ENCODE measurements around the gene FPGS.
A peak's percentile ranks its signal among the peaks of the same experiment; 100 is the strongest.
"Not testable (repeated sequence)": the region's sequence is repeated elsewhere in the genome, so short reads cannot be mapped to it uniquely, and the experiment has no call there.

FPGS gene, protein sequence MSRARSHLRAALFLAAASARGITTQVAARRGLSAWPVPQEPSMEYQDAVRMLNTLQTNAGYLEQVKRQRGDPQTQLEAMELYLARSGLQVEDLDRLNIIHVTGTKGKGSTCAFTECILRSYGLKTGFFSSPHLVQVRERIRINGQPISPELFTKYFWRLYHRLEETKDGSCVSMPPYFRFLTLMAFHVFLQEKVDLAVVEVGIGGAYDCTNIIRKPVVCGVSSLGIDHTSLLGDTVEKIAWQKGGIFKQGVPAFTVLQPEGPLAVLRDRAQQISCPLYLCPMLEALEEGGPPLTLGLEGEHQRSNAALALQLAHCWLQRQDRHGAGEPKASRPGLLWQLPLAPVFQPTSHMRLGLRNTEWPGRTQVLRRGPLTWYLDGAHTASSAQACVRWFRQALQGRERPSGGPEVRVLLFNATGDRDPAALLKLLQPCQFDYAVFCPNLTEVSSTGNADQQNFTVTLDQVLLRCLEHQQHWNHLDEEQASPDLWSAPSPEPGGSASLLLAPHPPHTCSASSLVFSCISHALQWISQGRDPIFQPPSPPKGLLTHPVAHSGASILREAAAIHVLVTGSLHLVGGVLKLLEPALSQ

DNA sequence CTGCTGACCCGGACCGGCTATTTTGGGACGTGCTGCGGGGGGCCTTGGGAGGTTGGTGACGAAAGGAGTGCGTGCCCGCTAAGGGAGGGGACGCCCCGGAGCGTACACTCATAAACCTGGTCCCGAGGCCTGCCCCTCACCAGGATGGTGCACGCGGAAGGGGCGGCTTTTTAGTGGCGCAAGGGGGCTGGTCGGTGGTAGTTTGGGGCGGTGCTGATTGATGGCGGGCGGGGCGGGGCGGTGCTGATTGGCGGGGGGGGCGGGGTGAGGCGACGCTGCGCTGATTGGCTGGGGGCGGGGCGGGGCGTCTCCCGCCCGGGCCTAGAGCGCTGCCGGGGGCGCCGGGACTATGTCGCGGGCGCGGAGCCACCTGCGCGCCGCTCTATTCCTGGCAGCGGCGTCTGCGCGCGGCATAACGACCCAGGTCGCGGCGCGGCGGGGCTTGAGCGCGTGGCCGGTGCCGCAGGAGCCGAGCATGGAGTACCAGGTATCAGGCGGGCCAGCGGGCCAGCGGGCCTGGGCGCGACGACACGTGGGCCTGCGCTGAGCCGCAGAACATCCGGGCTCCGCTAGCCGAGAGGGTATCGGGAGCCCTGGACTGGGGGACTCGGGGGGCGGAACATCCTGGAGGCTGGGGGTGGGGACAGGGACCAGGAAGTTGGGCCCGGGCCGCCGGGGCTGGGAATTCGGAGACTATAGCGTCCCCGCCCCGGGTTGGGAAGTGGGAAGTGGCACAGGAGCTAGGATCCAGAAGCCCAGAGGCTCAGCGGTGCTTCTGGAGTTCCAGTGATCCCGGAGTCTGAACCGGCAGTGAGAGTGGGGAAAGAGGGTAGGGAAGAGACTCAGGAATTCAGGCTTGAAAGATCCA lies at the start of gene FPGS:
Gene FPGS (plus strand): TSS at position 307 of the 868 bp plus-strand sequence. CDS start 43 bp downstream, at position 350.
- peak; percentile 48 for DNase-seq

DNA sequence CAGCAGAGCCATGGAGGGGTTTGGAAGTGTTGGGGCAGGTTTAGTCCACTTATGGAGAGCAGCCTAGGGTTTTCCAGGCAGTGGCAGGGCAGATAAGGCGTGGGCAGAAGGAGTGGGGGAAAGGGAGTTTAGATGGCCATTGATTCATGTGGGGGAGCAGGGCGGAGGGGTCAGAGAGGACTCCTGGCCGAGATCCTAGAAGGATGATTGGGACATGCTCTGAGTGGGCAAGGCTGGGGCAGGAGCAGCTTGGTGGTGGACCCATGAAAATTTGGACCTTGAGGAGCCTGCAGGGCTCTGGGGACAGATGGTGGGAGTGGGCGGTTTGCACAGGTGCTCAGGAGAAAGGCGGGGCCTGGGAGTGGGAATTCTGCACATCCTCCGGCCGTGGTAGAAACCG lies 49.5 kb upstream of the FPGS start:
- no peak for DNase-seq

DNA sequence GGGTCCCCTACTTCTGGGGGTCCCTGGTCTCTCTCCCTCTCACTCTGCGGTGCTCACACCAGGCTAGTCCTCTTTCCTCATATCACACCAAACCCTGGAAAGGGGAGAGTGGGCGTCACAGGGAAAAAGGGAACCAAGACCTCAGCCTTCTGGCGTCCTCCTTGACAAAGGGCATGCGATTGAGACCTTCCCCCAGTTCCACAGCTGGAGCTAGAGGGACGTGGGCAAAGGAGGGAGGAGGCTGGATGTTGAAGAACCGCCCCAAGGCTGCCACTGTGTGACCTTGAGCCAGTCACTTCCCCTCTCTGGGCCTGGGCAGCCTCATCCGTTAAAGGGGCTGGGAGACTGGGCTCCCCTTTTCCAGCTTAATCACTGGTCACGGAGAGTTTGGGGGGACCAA lies 49.1 kb upstream of the FPGS start:
- DNase-seq = no peak

DNA sequence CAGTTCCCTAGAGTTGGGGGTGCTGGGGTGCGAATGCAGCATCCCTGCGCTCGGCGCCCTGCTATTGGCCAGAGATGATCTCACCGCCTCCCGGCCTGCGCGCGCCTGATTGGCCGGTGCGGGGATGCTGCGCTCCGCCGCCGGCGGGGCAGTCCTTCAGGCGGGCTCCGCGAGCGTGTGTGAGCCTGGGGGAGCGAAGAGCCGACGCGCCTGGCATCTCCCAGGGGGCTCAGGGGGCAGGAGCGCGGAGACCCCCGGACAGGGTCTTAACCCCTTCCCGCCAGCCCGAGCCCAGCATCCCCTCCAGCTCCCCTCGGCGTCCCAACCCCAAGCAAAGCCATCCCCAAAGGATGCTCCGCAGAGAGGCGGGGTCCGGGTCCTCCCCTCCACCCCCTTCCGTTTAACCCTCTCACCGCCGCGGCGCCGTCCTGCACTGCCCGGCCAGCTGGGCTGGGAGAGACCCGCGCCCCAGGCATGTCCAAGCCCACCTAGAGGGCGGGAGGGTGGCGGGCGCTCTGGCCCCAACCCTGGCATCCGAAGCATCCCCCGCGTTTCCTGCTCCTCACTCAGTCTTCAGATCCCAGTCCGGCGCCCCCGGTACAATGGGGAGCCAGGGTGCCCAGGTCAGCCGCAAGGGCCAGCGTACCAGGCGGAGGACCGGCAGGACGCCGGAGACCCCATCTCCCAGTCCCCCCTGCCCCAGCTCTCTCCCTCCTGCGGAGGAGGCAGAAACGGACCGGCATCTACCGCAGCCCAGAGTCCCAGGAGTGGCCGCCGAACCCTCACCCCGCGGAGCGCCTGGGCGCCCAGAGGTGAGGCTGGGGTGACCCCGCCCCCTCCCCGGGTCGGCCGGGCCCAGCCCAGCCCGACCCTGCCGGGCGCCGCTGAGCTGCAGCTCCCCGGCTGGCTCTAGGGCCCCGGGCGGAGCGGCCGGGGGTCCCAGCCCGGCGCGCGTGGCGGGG lies 48.3 kb upstream of the FPGS start:
- DNase-seq = no peak

DNA sequence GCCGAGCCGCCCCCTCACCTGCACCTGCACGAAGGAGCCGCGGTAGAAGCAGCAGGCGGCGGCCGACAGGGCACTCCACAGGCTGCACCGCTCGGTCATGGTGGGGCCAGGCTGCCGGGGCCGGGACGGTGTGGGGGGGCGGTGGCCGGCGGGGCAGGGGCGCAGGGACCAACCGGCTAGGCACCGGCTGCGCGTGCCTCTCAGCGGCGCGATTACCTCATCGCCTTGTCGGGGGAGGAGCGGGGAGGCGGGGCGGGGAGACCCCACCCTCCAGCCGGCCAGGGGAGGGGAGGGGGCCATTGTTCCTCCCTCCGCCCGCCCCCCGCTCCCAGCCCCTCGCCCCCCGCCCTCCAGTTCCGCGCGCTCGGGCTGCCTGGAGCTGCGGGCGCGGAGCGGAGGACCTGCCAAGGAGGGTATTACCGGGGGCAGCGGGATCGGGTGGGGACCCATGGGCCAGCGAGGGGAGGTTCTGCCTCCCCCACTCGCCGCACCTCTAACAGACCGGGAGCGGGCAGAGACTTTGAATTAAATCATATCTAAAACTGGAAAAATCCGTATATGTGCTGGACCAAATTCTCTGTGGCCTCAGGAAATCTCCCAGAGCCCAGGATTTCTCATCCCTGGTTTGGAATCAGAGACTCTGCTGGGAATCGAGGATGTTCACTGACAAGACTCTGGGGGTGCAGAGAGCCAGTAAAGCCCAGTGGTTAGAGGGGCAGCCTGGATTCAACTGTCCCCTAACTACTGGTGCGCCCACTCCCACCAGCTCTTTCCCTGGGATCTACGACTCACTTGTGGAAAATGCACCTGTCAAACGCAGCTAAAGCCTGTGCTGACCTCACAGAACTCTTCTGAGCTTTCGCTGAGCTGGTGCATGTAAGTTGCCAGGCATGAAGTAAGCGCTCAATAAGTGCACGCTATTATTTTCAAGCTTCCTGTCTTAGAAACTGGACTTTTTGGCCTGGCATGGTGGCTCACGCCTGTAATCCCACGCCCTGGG lies 47.3 kb upstream of the FPGS start:
- peak; percentile 2 for DNase-seq

DNA sequence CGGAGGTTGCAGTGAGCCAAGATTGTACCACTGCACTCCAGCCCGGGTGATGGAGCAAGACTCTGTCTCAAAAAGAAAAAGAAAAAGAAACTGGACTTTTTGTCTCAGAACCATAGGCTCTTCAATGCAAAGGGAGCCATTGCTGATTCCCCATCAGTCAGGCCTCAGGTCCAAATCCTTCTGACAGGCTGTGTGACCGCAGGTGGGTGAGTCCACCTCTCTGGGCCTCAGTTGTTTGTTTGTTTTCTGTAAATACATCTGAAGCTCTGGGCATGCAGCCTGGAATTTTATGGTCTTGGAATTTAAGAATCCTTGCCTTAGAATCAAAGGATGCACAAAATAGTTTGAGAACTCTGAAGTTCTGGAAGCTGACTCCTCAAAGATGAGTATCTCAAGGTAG lies 46.4 kb upstream of the FPGS start:
- DNase-seq = no peak

DNA sequence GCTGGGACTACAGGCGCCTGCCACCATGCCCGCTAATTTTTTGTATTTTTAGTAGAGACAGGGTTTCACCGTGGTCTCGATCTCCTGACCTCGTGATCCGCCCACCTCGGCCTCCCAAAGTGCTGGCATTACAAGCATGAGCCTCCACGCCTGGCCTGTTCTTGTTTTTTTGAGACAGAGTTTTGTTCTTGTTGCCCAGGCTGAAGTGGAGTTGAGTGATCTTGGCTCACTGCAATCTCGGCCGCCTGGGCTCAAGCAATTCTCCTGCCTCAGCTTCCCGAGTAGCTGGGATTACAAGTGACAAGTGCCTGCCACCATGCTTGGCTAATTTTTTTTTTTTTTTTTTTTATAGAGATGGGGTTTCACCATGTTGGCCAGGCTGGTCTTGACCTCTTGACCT lies 45.9 kb upstream of the FPGS start:
- not testable (repeated sequence) for DNase-seq

DNA sequence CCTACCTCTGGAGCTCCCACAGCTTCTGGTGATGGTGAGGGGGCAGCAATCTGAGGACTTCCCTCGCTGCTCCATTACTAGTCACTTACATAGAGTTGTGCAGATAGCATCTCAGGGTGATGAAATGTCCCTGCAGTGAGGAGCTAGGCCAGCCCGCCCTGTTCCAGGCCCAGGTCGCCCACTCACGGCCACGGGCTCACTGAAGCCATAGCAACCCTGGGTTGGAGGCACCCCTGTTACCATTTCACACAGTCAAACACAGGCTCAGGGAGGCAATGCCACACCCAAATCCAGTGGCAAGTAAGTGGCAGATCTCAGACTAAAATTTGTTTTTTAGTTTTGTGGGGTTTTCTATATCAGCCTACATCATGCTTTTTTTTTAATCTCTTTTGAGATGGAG lies 43.8 kb upstream of the FPGS start:
- no peak for DNase-seq

DNA sequence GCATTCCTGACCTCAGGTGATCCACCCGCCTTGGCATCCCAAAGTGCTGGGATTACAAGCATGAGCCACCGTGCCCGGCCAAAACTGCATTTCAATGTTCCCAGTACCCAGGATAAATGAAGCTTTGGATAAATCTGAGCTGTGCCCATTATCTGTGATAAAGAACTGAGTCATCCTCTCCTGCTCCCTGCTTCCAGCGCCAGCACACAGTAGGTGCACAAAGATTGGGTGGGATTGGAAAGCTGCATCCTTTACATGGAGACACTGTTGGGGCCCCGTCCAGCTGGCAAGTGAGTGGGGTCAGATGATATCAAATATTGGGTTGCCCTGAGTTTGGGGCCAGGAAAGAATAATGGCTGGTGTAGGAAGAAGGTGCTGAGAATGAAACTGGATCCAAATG lies 41.6 kb upstream of the FPGS start:
- DNase-seq = no peak

DNA sequence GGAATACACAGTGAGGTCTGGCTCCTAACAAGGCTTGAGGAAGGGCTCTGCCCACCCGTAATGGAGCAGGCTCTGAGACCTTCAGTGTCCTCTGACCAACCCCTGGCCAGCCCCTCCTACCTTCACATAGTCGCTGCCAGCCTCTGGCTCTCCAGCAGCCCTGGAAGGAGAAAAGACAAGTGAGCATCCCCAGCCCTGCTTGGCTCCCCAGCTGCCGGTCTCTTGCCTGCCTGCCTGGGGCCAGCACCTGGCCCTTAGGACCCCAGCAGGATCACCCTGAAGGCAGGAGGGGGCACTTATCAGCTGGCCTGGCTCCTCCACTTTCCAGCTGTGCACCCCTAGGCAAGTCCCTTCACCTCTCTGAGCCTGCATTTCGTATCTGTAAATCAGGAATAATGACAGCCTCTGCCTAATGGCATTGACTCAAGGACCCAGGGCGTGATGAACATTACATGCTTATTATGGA lies 41.2 kb upstream of the FPGS start:
- no peak for DNase-seq

DNA sequence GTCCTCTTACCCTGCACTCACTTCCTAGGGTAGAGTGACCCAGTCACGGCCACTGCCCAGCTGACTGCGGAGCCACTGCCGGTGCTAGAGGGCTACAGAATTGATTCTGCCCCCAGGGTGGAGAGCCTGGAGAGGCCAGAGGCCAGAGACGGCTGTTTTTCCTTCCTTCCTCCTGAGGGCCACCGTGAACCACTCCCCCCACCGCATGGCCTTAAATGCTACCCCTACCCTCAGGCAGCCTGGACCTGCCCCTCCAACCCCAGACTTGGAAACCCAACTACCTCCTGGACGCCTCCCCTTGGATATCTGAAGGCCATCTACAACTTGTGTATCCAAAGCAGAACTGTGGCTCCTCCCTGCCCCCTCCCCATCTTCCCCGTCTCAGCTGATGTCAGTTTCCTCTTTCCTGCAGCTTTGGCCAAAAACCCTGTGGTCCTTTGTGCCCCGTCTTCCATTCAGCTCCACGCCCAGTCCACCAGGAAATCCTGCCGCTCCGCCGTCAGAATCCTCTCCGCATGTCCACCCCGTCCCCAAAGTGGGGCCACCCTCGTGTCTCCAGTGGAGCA lies 40.5 kb upstream of the FPGS start:
- DNase-seq = no peak

DNA sequence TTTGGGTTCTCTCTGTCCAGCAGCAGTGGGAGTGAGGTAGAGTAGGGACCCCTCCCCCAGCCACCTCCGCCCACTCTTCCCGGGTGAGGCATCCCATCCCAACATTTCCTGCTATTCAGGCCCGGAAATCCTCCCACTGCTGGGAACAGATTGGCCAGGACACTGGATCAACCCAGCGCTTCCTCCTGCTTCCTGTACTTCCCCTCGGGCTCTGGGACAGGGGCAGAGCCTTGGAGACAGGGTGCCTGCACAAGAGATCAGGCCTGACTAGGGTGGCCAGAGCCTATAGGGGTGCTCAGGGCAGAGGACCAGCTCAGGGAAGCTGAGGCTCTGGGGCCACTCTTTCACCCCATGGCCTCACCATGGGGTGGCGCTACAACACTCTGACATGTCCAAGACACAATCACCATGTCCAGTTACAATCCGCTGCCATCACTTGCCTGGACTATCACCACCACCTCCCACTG lies 38.7 kb upstream of the FPGS start:
- DNase-seq = no peak

DNA sequence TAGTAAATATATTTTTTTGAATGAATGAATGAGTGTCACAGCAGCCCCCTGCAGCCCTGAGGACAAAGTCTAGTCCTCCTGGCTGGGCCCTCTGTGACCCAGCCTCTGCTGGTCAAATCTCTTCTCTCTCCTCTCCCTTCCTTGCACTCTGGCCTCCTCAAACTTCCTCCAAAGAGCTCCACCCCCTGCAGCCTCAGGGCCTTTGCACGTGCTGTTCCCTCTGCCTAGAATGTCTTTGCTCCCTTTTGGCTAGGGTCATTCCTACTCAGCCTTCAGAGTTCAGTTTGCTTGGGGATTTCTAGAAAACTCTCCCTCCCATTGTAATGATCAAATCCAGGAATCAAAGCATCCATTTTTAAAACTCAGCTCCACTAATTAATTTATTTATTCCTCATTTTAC lies 37.3 kb upstream of the FPGS start:
- DNase-seq = no peak

DNA sequence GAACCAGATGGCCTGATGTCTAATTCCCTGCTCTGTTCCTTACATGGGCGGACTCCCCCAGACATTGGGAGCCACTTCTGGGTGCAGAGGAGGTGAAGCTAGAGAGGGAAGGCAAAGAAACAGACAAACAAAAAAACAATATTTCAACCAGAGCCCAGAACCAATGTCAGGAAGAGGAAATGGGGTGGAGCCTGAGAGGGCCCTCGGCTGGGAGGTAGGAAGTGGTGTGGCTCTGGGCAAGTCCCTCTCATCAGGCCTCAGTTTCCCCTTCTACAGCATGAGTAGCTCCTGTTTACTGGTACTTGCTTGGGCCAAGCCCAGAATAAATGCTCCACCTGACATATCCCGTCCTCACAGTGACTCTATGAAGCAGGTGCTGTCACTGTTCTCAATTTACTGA lies 35.3 kb upstream of the FPGS start:
- DNase-seq = no peak

DNA sequence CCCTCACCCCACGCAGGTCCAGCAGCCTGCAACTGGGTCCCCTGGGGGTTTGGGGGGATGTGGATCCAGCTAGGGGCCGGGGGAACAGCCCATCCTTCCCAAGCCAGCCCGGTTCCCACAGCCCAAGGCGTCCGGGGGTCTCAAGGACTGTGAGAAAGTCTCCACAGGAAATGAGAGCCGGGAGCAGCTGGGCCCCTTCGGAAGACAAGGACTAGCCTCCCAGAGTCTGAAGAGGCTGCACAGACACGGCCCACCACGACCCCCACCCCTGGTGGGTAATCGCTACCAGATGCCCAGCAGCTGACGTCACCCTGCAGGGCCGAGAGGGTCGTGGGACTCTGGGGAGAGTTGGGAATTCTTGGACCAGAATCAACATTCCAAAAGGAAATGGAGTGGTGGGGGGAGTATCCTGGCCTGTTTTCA lies 34.8 kb upstream of the FPGS start:
- no peak for DNase-seq

DNA sequence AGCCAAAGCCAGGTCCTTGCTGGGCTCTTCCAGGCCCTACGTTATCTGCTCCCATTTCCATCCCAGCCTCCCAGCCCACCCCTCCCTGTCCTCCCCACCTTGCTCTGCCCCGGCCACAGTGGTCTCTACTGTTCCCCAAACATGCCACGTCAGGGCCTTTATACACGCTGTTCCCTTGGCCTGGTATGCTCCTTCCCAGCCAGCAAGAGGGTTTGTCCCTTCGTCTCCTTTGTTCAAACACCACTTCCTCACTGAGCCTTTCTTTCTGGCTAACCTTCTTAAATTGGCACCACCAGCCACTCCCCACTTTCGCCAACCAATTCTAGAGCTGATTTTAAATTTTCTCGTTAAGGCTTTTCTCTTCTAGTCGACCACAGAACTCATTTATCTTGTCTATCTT lies 34.0 kb upstream of the FPGS start:
- no peak for DNase-seq

DNA sequence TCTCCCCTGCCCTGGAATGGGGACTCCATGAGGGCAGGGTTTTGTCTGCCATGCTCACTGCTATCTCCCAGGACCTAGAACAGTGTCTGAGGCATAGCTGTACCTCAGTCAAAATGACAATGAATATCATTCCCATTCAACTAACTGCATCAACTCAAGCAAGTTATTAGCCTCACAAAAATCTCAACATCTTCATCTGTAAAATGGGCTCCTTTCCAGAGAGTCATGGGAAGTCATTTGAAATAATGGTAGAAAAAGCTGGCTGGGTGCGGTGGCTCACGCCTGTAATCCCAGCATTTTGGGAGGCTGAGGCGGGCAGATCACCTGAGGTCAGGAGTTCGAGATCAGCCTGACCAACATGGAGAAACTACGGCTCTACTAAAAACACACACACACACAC lies 33.6 kb upstream of the FPGS start:
- DNase-seq = no peak

DNA sequence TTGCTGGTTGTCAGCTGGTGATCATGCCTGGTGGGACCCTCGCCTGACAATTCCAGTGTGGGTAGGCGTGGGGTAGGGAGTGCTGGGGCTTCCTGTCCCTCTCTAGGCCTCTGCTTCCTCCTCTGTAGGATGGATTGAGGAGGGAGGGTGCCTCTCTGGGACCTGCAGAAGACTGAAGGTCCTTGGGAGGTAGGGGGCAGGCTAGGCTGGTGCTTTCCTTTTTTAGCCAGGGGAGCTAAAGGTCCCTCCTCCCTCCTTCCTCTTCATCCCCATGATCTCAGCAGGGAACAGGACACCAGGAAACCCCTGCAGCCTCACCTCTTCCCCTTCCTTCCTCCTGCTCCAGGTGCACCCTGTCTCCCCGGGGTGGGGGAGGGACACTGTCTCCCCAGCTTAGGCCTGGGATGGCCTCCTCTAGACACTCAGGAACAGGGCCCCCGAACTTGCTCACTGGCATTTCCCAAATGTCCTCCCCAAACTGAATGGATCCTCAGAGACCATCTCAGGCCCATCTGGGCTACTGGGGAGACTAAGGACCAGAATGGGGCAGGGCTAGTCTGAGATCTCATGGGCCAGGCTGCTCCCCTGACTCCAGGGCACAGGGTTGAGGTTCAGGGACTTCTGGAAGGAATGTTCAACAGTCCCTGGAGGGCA lies 32.6 kb upstream of the FPGS start:
- DNase-seq = no peak

DNA sequence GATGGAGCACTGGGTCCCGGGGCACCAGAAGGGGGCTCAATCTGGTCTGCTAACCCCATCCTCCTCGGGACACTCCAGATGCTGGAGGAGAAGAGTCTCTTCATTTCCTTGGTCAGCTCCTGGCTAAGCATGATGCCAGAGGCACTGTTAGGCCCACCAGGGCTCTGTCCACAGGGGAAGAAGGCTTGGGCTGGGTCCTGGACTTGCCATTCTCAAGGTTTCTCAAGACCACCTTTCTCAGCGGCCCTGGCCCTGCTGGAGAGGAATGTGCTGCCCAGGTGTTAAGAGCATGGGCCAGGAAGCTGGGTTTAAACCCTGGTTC lies 32.1 kb upstream of the FPGS start:
- no peak for DNase-seq

DNA sequence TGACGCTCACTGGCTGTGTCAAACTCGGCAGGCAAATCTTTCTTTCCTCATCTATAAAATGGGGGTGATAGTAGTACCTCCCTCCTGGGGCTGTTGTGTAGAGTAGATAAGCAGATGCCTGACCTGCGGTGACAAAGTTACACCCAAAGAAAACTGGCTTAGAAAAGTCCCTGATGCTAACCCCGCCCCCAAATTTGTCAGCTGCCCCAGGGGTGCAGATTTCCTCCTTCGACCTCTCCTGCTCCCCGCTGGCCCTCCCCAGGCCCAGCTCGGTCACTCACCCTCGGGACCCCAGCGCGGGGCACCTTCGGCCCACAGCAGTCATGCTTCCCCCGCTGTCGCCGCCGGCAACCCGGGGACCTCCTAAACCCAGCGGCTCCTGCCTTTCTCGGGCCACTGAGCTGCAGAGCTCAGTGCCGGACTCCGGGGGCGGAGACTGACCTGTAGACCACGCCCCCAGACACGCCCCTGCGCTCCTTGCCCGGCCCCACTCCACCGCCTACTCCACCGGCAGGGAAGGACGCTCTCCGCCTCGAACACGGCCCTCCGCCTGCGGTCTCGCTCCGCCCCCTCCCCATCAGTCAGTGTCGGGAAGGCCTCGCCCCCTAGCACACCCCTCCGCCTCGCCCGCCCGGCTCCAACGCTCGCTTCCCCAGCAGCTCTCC lies 31.6 kb upstream of the FPGS start:
- DNase-seq = peak; percentile 81
